Hematopoietic multipotent progenitor cell treated with erythropoietin and hydrocortisone succinate and interleukin-3 and kit ligand, for 6 days (in vitro differentiated cells): ENCODE measurements around the gene COA3.
A peak's percentile ranks its signal among the peaks of the same experiment; 100 is the strongest.
"Not testable (repeated sequence)": the region's sequence is repeated elsewhere in the genome, so short reads cannot be mapped to it uniquely, and the experiment has no call there.

ENCODE experiments used
- DNase-seq: peaks from one replicate; pipeline ENCODE4 v3.0.0-alpha.2; 2015

COA3 gene

GRCh38 chr17:42780851-42781638, 17.5 kb downstream of the COA3 start:
- no peak for DNase-seq

DNA sequence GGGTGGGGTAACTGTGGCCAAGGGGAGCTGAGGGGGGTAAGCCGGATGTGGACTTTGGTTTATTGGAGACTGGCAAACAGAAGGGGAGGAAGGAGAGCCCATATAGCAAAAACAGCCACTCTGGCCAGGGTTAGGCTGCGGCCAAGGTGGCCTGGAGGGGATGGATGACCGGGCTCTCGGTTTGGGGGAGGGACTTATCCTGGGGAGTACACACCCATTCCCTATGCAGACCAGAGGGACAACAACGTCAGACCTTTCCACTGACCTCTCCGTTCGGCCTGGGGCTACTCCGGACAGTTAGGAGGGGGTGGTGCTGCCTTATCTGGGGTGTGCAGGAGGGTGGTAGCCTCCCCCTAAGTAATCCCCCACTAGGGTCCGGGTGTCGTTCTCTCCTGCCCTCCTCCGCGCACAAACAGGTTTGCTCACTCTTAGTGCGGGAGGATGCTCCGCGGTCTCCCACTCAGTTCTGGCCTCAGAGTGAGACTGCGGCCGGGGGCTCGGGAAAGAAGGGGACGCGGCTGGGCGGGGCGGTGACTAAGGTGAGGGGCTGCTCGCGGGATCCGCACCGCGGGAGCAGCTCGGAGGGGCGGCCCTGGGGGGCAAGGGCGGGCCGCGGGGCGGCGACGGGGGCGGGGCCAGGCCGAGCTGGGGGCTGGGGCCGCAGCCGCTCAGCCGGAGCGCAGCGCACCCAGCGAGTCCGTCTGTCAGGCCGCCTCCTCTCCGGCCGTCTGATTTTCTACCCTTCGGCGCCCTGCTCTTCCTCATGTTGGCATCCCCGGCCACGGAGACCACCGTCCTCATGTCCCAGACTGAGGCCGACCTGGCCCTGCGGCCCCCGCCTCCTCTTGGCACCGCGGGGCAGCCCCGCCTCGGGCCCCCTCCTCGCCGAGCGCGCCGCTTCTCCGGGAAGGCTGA, 18.3 kb downstream of the COA3 start, which contains the start of gene WNK4:
TSS of gene WNK4 (plus strand) at position 675 of the 915 bp plus-strand sequence. CDS start at position 764, 89 bp downstream.
- DNase-seq, result no peak

DNA sequence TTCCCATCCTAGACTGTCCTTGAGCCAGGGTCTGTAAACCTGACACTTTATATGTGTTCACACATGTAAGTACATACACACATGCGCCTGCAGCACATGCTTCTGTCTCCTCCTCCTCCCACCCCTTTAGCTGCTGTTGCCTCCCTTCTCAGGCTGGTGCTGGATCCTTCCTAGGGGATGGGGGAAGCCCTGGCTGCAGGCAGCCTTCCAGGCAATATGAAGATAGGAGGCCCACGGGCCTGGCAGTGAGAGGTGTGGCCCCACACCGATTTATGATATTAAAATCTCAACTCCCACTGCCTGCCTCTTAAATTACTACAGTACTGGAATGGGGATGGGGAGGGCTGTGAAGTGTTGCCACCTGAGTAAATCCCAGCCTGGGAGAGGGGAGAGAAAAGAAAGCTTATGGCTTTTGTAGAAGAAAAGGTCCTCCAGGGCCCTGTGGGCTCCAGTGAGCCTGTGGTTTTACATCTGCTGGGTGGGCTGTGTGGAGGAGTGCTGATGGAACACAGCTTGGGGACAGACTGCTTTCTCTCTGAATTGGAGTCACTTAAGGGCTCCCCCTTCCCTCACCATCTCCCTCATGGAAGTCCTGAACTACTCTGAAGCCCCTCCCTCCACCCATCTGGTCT, 19.1 kb downstream of the COA3 start:
- no peak for DNase-seq

GRCh38 chr17:42778570-42778969, 19.9 kb downstream of the COA3 start:
- no peak for DNase-seq

- no peak for DNase-seq
These were observed 22.9 kb downstream of the COA3 start for GRCh38 chr17:42775534-42776098.

DNA sequence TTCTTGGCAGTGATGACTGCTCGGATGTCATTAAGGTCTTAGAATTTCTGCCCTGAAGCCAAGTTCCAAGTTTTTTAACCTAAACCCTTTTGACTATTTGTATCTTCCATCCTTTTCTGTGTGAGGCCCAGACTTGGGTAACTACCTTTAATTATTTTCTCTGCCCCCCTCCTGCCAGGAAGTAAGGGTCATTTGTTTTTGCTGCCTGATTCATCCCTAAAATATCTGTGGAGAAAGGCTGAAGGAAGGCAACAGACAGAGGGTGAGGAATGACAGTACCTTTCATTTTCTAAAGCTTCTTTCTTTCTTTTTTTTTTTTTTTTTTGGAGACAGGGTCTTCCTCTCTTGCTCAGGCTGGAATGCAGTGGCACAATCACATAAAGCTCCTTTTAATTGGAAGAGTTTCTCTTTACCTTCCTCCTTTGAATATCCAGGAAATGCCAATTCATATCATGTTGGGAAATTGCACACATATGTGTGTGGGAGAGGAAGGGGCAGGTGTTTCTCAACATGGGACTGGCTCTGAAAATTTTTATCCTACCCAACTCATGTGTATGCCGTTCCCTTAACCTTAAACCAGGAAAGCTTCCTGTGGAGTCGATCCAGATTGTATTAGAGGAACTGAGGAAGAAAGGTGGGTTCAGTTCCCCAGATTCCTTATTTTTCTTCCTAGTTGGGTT, 24.3 kb downstream of the COA3 start:
- no peak for DNase-seq

DNA sequence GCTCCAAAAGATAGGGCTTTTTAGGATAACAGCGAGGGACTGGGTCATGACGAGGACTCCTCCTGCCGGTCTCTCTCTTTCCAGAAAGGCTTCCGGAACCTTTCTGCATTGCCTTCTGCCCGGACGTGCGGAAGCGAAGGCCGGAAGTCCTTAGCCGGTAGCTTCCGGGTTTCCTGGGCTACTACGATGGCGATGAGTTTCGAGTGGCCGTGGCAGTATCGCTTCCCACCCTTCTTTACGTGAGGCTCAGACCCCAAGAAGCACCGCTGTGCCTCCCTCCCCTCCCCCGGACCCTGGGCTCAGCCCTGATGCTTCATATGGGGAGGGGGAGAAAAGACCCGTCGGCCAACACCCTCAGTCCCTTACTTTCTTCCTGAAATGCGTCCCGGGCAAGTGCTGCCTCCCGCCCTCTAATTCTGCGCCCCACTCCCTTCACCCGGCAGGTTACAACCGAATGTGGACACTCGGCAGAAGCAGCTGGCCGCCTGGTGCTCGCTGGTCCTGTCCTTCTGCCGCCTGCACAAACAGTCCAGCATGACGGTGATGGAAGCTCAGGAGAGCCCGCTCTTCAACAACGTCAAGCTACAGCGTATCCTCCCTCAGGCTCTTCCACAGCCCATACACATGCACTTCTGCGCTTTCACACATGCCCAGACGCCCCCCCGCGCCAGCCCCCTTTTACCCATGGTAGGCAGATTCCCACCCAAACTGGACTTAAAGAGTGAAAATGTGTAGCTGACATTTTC, 25.0 kb downstream of the COA3 start, which contains the start of gene VPS25:
TSS of gene VPS25 (plus strand) at position 160 of the 746 bp plus-strand sequence. CDS start at position 187, 27 bp downstream.
- DNase-seq, result peak; percentile 94

DNA sequence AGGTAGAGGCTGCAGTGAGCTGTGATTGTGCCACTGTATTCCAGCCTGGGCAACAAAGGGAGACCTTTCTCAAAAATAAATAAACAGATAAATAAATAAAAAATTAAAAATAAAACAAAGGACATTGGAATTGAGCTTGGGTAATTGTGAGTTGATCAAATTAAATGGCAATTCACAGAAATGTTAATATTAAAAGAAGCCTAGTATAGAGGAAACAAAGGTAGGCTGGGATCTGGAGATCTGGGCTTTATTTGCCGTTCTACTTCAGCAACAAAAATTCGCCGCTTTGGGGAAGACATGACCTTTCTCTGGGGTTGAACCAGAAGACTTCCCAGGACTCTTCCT, 25.6 kb downstream of the COA3 start:
- no peak for DNase-seq

GRCh38 chr17:42769964-42770363, 28.5 kb downstream of the COA3 start:
- DNase-seq, result not testable (repeated sequence)

DNA sequence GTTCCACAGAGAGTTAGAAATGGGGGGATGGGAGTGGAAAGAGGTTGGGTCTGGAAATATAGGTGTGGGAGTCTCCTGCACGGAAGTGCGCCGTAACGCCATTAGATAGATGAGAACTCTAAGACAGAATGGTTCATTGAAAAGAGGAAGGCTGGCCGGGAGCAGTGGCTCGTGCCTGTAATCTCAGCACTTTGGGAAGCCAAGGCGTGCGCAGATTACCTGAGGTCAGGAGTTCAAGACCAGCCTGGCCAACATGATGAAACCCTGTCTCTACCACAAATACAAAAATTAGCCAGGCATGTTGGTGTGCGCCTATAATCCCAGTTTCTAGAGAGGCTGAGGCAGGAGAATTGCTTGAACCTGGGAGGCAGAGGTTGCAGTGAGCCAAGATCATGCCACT, 30.5 kb downstream of the COA3 start:
- DNase-seq, result not testable (repeated sequence)

DNA sequence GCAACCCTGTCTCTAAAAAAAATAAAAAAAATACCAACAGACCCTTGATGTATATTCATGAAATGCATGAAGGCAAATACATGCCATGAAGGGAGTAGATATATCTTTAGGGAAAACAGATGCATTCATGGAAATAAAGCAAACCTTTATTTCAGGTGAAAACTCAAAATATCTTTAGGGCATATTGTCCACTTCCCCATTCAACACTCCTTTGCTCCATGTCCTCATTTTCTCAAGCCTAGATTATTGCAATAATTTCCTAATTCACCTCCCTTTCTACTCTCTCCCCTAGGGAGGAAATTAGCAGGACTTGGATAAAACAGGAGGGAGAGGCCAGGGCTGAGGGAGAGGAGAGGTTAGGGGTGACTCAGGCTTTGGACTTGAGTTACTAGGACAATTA, 31.0 kb downstream of the COA3 start:
- no peak for DNase-seq

- no peak for DNase-seq
These were observed 32.4 kb downstream of the COA3 start for GRCh38 chr17:42766124-42766523.

- no peak for DNase-seq
These were observed 36.9 kb downstream of the COA3 start for GRCh38 chr17:42761638-42762037.

GRCh38 chr17:42760652-42761581, 37.6 kb downstream of the COA3 start, which contains the start of gene RAMP2:
RAMP2 (plus strand) TSS chr17:42761227; CDS start chr17:42761262, 35 bp downstream.
- peak; percentile 47 for DNase-seq

DNA sequence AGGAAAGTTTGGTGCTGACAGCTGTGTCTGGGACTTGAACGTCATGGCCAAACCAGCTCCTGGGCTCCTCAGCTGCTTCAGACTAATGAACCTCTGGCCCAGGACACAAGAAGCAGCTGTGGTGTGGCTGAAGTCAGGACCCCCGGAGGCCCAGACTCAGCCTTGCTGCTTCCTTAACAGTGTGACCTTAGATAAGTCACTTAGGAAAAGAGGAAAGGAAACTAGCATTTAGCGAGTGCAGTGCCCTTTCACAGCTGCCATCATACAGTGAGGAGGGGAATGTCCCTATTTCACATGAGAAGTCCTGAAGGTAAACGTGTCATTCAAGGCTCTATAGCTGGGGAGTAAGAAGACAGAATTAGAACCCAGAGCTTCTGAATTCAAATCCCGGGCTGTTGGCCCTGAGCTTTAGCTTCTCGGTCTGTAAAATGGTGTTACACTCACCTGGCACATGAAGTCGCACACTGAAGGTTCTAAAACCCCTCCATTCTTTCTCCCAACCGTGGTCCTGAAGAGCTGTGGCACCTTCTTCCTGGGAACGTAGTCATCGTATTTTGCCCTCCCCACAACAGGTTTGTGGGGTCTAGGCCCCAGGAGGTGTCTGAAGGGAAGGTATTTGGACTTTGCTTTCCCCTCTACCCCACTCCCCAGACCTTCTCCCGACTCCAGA, 38.4 kb downstream of the COA3 start:
- no peak for DNase-seq

DNA sequence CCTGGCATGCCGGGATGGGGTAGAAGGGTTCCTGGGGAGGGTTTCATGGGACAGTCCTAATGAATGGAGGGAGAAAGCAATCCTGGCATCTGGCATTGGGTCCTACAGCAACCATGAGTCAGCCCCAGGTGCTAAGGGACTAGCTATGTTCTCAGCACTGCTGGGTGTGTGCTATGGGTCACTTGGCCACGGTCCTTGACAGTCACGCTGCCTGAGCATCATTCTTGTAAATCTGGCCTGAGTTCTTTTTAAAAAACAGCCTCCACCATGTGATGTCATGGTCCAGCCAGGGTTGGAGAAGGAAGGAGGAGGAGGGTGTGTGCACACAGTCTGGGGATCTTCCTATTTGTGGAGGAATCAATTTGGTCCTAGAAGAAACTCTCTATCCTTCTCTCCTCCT, 43.7 kb downstream of the COA3 start:
- no peak for DNase-seq

DNA sequence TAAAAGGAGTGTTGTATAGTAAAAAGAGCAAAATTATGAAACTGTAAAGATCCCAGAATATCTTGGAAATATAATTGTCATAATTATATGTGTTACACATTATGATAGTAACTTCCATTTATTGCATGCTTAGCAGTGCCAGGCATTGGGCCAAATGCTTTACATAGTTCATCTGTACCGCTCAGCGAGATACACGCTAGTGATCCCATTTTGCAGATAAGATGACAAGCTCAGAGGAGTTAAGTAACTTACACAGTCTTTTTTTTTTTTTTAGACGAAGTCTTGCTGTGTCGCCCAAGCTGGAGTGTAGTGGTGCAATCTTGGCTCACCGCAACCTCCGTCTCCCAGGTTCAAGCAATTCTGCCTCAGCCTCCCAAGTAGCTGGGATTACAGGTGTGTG, 46.9 kb downstream of the COA3 start:
- peak; percentile 51 for DNase-seq

DNA sequence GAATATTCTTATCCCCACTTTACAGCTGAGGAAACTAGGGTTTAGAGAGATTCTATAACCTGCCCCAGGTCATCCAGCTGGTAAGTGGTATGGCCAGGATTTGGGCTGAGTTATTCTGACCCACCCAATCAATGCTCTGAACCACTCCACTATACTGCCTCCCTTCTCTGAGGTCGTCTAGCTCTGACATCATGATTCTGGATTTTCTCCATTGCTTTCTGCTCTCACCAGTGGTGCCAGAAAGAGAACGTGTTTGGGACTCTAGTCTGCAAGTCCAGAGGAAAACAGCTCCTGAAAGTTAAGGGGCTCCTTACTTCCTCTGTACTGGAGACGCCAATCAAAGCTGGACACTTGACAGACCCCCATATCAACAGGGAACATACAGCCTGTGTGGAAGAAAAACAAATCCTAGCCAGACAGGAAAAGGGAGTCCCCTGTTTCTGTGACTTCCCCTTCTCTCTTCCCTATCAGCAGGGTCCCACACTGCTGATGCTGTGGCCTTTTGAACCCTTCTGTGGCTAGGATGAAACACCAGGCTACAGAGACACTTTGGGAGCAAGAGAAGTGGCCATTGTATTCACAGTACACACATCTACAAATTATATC, 47.7 kb downstream of the COA3 start:
- peak; percentile 38 for DNase-seq
